NB4 (cell line): ENCODE results near the gene TRAPPC12.

Source experiments
- DNase-seq: peaks from one replicate; pipeline ENCODE4 v3.0.0; 2010; ENCODE audit warnings: low read depth
- H3K4me3 ChIP-seq: one replicate; pipeline ENCODE4 v1.5.1; 2011; ENCODE audit warnings: mild to moderate bottlenecking, low read depth, low read length, moderate library complexity
- CTCF ChIP-seq: IDR thresholded peaks from one replicate; pipeline ENCODE4 v1.5.1; 2012; ENCODE audit warnings: low read depth, low read length
- MAX ChIP-seq: IDR thresholded peaks from 2 replicates; pipeline ENCODE4 v1.6.1; 2011; ENCODE audit warnings: low read depth, low read length
- MYC ChIP-seq: IDR thresholded peaks from 2 replicates; pipeline ENCODE4 v1.6.1; 2011; ENCODE audit warnings: low read depth, low read length
- POLR2A ChIP-seq: IDR thresholded peaks from 2 replicates; pipeline ENCODE4 v1.6.1; 2011; ENCODE audit warnings: mild to moderate bottlenecking; ENCODE audit not compliant: insufficient read length; ENCODE audit errors: extremely low read depth

TRAPPC12 gene

GRCh38 chr2:3409627-3410170 is 30.2 kb downstream of the TRAPPC12 start:
- no peak for TF ChIP-seq CTCF
- TF ChIP-seq MAX: no peak
- no peak for TF ChIP-seq MYC
- no peak for TF ChIP-seq POLR2A
- no peak overlapping the region for H3K4me3 ChIP-seq
- no peak for DNase-seq

GRCh38 chr2:3411103-3411502 is 31.6 kb downstream of the TRAPPC12 start:
- no peak for DNase-seq
- no peak for TF ChIP-seq MAX
- TF ChIP-seq MYC: no peak
- TF ChIP-seq CTCF: no peak
- no peak for TF ChIP-seq POLR2A
- H3K4me3 ChIP-seq: no peak overlapping the region

- H3K4me3 ChIP-seq: no peak overlapping the region
- no peak for TF ChIP-seq POLR2A
- TF ChIP-seq MYC: no peak
- no peak for TF ChIP-seq CTCF
- TF ChIP-seq MAX: no peak
- DNase-seq: no peak
Observed at GRCh38 chr2:3413697-3414096, 34.2 kb downstream of the TRAPPC12 start.

GRCh38 chr2:3414133-3414860 is 34.8 kb downstream of the TRAPPC12 start:
- TF ChIP-seq CTCF (no peak), MYC (no peak), POLR2A (no peak), MAX (no peak)
- DNase-seq: no peak

GRCh38 chr2:3418766-3419404 is 39.4 kb downstream of the TRAPPC12 start:
- H3K4me3 ChIP-seq: no peak overlapping the region
- DNase-seq: no peak
- no peak for TF ChIP-seq CTCF
- no peak for TF ChIP-seq POLR2A
- no peak for TF ChIP-seq MAX
- TF ChIP-seq MYC: no peak

More at GRCh38 chr2:3414133-3414860, 34.8 kb downstream of the TRAPPC12 start:
- H3K4me3 ChIP-seq: no peak overlapping the region
